CD14-positive monocyte (primary cell): ENCODE results near the gene LSS. TPM values are rescaled to one million over a fixed set of nuclear protein-coding genes. Genes with fewer than 3 reads are reported as not detected.

Source experiments
- DNase-seq, 3 donors: peaks; one replicate each; pipeline ENCODE4 v3.0.0-alpha.2; 2011 to 2022
- H2AFZ ChIP-seq: 2 replicates; pipeline ENCODE4 v1.6.0; 2012; ENCODE audit warnings: mild to moderate bottlenecking, low read depth, low read length, inconsistent platforms; ENCODE audit not compliant: insufficient read depth, poor library complexity, severe bottlenecking
- H3K27ac ChIP-seq, 2 donors: 1 replicate in 1 of 2; 2 replicates in 1 of 2; pipeline ENCODE4 v1.5.1; 2012 to 2013; ENCODE audit warnings: low read length in 2 of 2, control low read depth in 1 of 2, inconsistent platforms in 1 of 2, low read depth in 1 of 2, mild to moderate bottlenecking in 1 of 2
- H3K27me3 ChIP-seq, 2 donors: one replicate each; pipeline versions ENCODE4 v1.6.0 to v1.6.1; 2011 to 2013; ENCODE audit warnings: low read length in 2 of 2; ENCODE audit not compliant: control insufficient read depth in 2 of 2, insufficient read depth in 2 of 2
- H3K36me3 ChIP-seq, 2 donors: replicated peaks in 1 of 2; 1 replicate in 1 of 2; 2 replicates in 1 of 2; pipeline versions ENCODE4 v1.5.1 to v1.6.1; 2012 to 2013; ENCODE audit warnings: low read length in 2 of 2, control low read depth in 1 of 2, inconsistent platforms in 1 of 2, mild to moderate bottlenecking in 1 of 2; ENCODE audit not compliant: insufficient read depth in 2 of 2, control insufficient read depth in 1 of 2
- H3K4me1 ChIP-seq, 2 donors: 1 replicate in 1 of 2; 2 replicates in 1 of 2; pipeline versions ENCODE4 v1.5.1 to v1.6.1; 2012 to 2013; ENCODE audit warnings: low read length in 2 of 2, control low read depth in 1 of 2, inconsistent platforms in 1 of 2, mild to moderate bottlenecking in 1 of 2, moderate library complexity in 1 of 2; ENCODE audit not compliant: insufficient read depth in 2 of 2, control insufficient read depth in 1 of 2
- H3K4me2 ChIP-seq: replicated peaks from 2 replicates; pipeline ENCODE3; 2012; ENCODE audit warnings: low read length, moderate library complexity, mild to moderate bottlenecking; ENCODE audit not compliant: poor library complexity, severe bottlenecking; ENCODE audit errors: extremely low read depth
- H3K4me3 ChIP-seq, 3 experiments: fragments of 200-600 bp in 1 of 3; sonication (generic) in 1 of 3; replicated peaks in 1 of 3; 1 replicate in 2 of 3; 2 replicates in 1 of 3; pipeline ENCODE4 v1.5.1; 2011 to 2013; ENCODE audit warnings: low read length in 3 of 3, mild to moderate bottlenecking in 3 of 3, control low read depth in 2 of 3, low read depth in 2 of 3, inconsistent platforms in 1 of 3, moderate library complexity in 1 of 3
- H3K79me2 ChIP-seq: 2 replicates; pipeline ENCODE4 v1.6.0; 2012; ENCODE audit warnings: mild to moderate bottlenecking, control low read depth, inconsistent platforms, low read length, moderate library complexity; ENCODE audit not compliant: insufficient read depth
- H3K9ac ChIP-seq: 2 replicates; pipeline ENCODE4 v1.6.0; 2017; ENCODE audit warnings: low read length, mild to moderate bottlenecking; ENCODE audit not compliant: insufficient read depth, poor library complexity, severe bottlenecking
- H3K9me3 ChIP-seq, 2 donors: replicated peaks in 1 of 2; 1 replicate in 1 of 2; 2 replicates in 1 of 2; pipeline versions ENCODE4 v1.5.1 to v1.6.1; 2012 to 2013; ENCODE audit warnings: low read length in 2 of 2, control low read depth in 1 of 2; ENCODE audit not compliant: control insufficient read depth in 1 of 2, insufficient read depth in 1 of 2
- H4K20me1 ChIP-seq: 2 replicates; pipeline ENCODE4 v1.6.0; 2012; ENCODE audit warnings: mild to moderate bottlenecking, low read length, control low read depth, moderate library complexity; ENCODE audit not compliant: insufficient read depth
- H3K27ac Mint-ChIP-seq, 7 donors: one replicate each; pipeline ENCODE4 v1.8.0; 2020; ENCODE audit warnings: mild to moderate bottlenecking in 7 of 7, mixed read lengths in 7 of 7, moderate library complexity in 6 of 7, inconsistent platforms in 2 of 7
- H3K27me3 Mint-ChIP-seq, 3 donors: one replicate each; pipeline ENCODE4 v1.8.0; 2021 to 2022; ENCODE audit warnings: low read depth in 3 of 3, mild to moderate bottlenecking in 3 of 3, mixed read lengths in 3 of 3, moderate library complexity in 3 of 3, inconsistent platforms in 1 of 3
- H3K36me3 Mint-ChIP-seq, 2 donors: one replicate each; pipeline ENCODE4 v1.8.0; 2020; ENCODE audit warnings: mixed read lengths in 2 of 2, inconsistent platforms in 1 of 2, mild to moderate bottlenecking in 1 of 2
- H3K4me1 Mint-ChIP-seq: one replicate; pipeline ENCODE4 v1.8.0; 2020; ENCODE audit warnings: mild to moderate bottlenecking, mixed read lengths
- H3K4me3 Mint-ChIP-seq, 2 donors: one replicate each; pipeline ENCODE4 v1.8.0; 2020; ENCODE audit warnings: mild to moderate bottlenecking in 2 of 2, mixed read lengths in 2 of 2, moderate library complexity in 1 of 2
- H3K9me3 Mint-ChIP-seq, 7 donors: one replicate each; pipeline ENCODE4 v1.8.0; 2020 to 2022; ENCODE audit warnings: mixed read lengths in 7 of 7, mild to moderate bottlenecking in 6 of 7, moderate library complexity in 6 of 7, inconsistent platforms in 2 of 7
- WGBS: methylation state at CpG from one replicate; pipeline ENCODE4 v1.1.5; 2013; ENCODE audit warnings: missing lambda C conversion rate; ENCODE audit not compliant: insufficient coverage; 5-methylcytosine and 5-hydroxymethylcytosine counted together
- intact Hi-C, 2 donors: fragments of 100-400 bp; cut with micrococcal nuclease; formaldehyde crosslinking; loops; one replicate each; pipeline versions ENCODE4 v1.15.0 to v1.15.1; 2023
- polyA plus RNA-seq, 3 donors: library from polyadenylated mRNA; depleted of rRNA in 1 of 3; unstranded in 2 of 3; stranded (reverse) in 1 of 3; fragments of 300-500 nt in 2 of 3; fragments of >200 nt in 1 of 3; fragmentation: Illumina TruSeq in 2 of 3; gene quantifications; 1 replicate in 2 of 3; 2 replicates in 1 of 3; pipeline ENCODE4 v1.2.3, GENCODE V29; 2012 to 2021
- TF ChIP-seq, protein P1 (sequence below): fragments of 200-600 bp; IDR thresholded peaks from one replicate; pipeline ENCODE4 v1.8.0; 2022; ENCODE audit warnings: antibody characterized with exemption, mild to moderate bottlenecking

The LSS gene
- polyA plus RNA-seq, 3 donors = 4.1 to 20.0 (median 4.9) TPM

DNA sequence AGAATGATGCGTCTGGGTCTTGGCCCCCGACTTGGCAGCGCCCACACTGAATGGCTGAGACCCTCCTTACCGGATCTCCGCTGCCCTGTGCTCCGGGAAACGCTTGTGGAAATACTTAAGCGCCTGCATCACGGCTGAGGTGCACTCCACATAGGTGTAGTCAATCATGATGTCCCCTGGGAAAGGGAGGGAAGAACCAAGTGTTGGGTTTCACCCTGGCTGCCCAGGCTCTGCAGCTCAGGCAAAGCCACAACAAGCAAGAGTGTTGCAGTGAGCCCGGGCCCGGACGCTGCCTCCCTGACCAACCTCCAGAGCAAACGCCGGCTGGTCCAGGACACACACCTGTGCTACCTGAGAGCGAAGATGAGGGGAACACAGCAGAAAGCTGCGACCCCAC, 22.8 kb downstream of the LSS start:
- no peak overlapping the region for H3K27ac ChIP-seq
- no peaks in the 10 kb centered on the region for H3K27me3 ChIP-seq
- H3K36me3 Mint-ChIP-seq = peaks cover 39 to 49% of the 10 kb centered on the region in 2 donors

DNA sequence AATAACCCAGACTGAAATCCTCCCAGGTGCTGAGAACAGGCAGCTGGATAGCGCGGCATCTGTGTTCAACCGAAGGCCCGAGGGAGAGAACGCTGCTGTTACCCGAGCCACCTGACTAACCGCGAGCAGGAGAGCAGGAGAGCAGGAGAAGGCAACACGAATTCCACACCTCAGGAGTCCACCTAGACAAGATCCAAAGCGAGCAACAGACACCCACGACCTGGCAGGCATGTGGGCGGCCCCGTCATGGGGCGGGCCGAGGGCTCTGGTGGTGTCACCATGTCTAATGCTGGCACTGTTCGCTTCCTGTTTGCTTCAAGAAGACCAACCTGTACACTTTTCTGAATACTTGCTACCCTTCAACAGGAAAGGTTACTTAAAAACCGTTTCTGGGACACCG, 23.4 kb downstream of the LSS start:
- 95% methylated on average over 15 of the region's 18 CpGs for WGBS
- no peaks in the 10 kb centered on the region for H3K27me3 ChIP-seq
- H3K4me1 Mint-ChIP-seq = no peaks in the 10 kb centered on the region
- H3K27me3 Mint-ChIP-seq = peaks cover 0 to 3% (median 0%) of the 10 kb centered on the region in 3 donors
- no peak overlapping the region for H3K4me2 ChIP-seq
- H3K36me3 ChIP-seq = peaks cover 2 to 39% of the 10 kb centered on the region in 2 donors
- H3K27ac Mint-ChIP-seq = no peak overlapping the region
- H3K36me3 Mint-ChIP-seq = peaks cover 43 to 46% of the 10 kb centered on the region in 2 donors
- no peak overlapping the region for H3K9ac ChIP-seq
- no peak overlapping the region for H3K27ac ChIP-seq
- no peak overlapping the region for H2AFZ ChIP-seq
- no peak overlapping the region for H3K4me3 Mint-ChIP-seq
- TF ChIP-seq, protein P1, sequence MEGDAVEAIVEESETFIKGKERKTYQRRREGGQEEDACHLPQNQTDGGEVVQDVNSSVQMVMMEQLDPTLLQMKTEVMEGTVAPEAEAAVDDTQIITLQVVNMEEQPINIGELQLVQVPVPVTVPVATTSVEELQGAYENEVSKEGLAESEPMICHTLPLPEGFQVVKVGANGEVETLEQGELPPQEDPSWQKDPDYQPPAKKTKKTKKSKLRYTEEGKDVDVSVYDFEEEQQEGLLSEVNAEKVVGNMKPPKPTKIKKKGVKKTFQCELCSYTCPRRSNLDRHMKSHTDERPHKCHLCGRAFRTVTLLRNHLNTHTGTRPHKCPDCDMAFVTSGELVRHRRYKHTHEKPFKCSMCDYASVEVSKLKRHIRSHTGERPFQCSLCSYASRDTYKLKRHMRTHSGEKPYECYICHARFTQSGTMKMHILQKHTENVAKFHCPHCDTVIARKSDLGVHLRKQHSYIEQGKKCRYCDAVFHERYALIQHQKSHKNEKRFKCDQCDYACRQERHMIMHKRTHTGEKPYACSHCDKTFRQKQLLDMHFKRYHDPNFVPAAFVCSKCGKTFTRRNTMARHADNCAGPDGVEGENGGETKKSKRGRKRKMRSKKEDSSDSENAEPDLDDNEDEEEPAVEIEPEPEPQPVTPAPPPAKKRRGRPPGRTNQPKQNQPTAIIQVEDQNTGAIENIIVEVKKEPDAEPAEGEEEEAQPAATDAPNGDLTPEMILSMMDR = no peak
- H3K9me3 Mint-ChIP-seq = no peaks in the 10 kb centered on the region
- no peaks in the 10 kb centered on the region for H3K9me3 ChIP-seq
- DNase-seq = no peak
- H3K4me3 ChIP-seq = no peak overlapping the region
- H3K79me2 ChIP-seq = no peaks in the 10 kb centered on the region
- H4K20me1 ChIP-seq = no peaks in the 10 kb centered on the region
- H3K4me1 ChIP-seq = no peaks in the 10 kb centered on the region
- intact Hi-C loops = no loop called here

More for the DNA sequence above, 22.8 kb downstream of the LSS start:
- TF ChIP-seq, protein P1 = no peak
- Histone ChIP-seq H4K20me1 (no peaks in the 10 kb centered on the region), H3K4me1 (no peaks in the 10 kb centered on the region), H3K4me3 (no peak overlapping the region), H3K36me3 (peaks cover 2 to 36% of the 10 kb centered on the region in 2 donors), H3K9me3 (no peaks in the 10 kb centered on the region), H3K79me2 (no peaks in the 10 kb centered on the region), H3K4me2 (no peak overlapping the region), H3K9ac (no peak overlapping the region), H2AFZ (no peak overlapping the region)
- peaks cover 0 to 3% (median 0%) of the 10 kb centered on the region in 3 donors for H3K27me3 Mint-ChIP-seq
- no peaks in the 10 kb centered on the region for H3K4me1 Mint-ChIP-seq
- intact Hi-C loops = no loop called here
- H3K4me3 Mint-ChIP-seq = no peak overlapping the region
- DNase-seq = no peak
- H3K9me3 Mint-ChIP-seq = no peaks in the 10 kb centered on the region
- H3K27ac Mint-ChIP-seq = peak overlapping the region in 1 of 7 donors; percentile 62
- 95% methylated on average over 14 of the region's 16 CpGs for WGBS
